ENCODE results near the gene RASGEF1B. TPM values are rescaled to one million over a fixed set of nuclear protein-coding genes. Genes with fewer than 3 reads are reported as not detected.
A peak's percentile ranks its signal among the peaks of the same experiment; 100 is the strongest.

Gene RASGEF1B
- total RNA-seq, 4 donors from 2014 or later, result 5.2 to 18.6 (median 6.2) TPM

- no peaks in the 10 kb centered on the region for H3K36me3 ChIP-seq
- TF ChIP-seq POLR2AphosphoS5 (IDR thresholded peaks at IDR 0.05) (peak; percentile 60 to 67), EP300 (IDR thresholded peaks at IDR 0.05) (no peak)
- DNase-seq (ENCODE audit: extremely low spot score), result peak; percentile 95
- no peak overlapping the region for H3K4me3 ChIP-seq
- H3K9me3 ChIP-seq, result no peaks in the 10 kb centered on the region
- H3K27me3 ChIP-seq, result no peaks in the 10 kb centered on the region
- intact Hi-C loops (cut with DNase I), result no loop called here
- peaks cover 0 to 8% (median 2%) of the 10 kb centered on the region in 4 donors for H3K4me1 ChIP-seq
- 46% methylated on average over 8 of the region's 8 CpGs for whole genome bisulfite sequencing
- peak overlapping the region; percentile 31 to 64 (median 50) for H3K27ac ChIP-seq (replicated peaks in 1 of 4)
These were observed 33.4 kb upstream of the RASGEF1B start for GRCh38 chr4:81505004-81505598.

- Histone ChIP-seq H3K27me3 (no peaks in the 10 kb centered on the region), H3K36me3 (no peaks in the 10 kb centered on the region), H3K9me3 (no peaks in the 10 kb centered on the region), H3K27ac (replicated peaks in 1 of 4) (peak overlapping the region; percentile 31 to 64 (median 50)), H3K4me1 (peaks cover 0 to 8% (median 2%) of the 10 kb centered on the region in 4 donors), H3K4me3 (no peak overlapping the region)
- TF ChIP-seq POLR2AphosphoS5 (IDR thresholded peaks at IDR 0.05) (no peak), EP300 (IDR thresholded peaks at IDR 0.05) (no peak), POLR2A (IDR thresholded peaks at IDR 0.05; ENCODE audit: low read depth) (no peak), CTCF (IDR thresholded peaks at IDR 0.05) (no peak)
- peak; percentile 34 for DNase-seq (ENCODE audit: extremely low spot score)
- WGBS, result 90% methylated on average over 6 of the region's 6 CpGs
- intact Hi-C loops (cut with DNase I), result no loop called here
These were observed 32.7 kb upstream of the RASGEF1B start for GRCh38 chr4:81504112-81505003.

GRCh38 chr4:81503586-81503985, 31.9 kb upstream of the RASGEF1B start:
- intact Hi-C loops (cut with DNase I), result no loop called here
- DNase-seq (ENCODE audit: extremely low spot score), result no peak
- no peaks in the 10 kb centered on the region for H3K36me3 ChIP-seq
- H3K27ac ChIP-seq (replicated peaks in 1 of 4), result no peak overlapping the region
- TF ChIP-seq POLR2A (IDR thresholded peaks at IDR 0.05; ENCODE audit: low read depth), result no peak
- no peak for TF ChIP-seq CTCF (IDR thresholded peaks at IDR 0.05)
- no peak for TF ChIP-seq POLR2AphosphoS5 (IDR thresholded peaks at IDR 0.05)
- no peak for TF ChIP-seq EP300 (IDR thresholded peaks at IDR 0.05)
- H3K27me3 ChIP-seq, result no peaks in the 10 kb centered on the region
- H3K4me1 ChIP-seq, result peaks cover 0 to 8% (median 2%) of the 10 kb centered on the region in 4 donors
- 80% methylated on average over 4 of the region's 4 CpGs for WGBS
- H3K4me3 ChIP-seq, result no peak overlapping the region
- H3K9me3 ChIP-seq, result no peaks in the 10 kb centered on the region

- H3K27ac ChIP-seq (replicated peaks in 1 of 4), result no peak overlapping the region
- H3K9me3 ChIP-seq, result no peaks in the 10 kb centered on the region
- H3K4me3 ChIP-seq, result no peak overlapping the region
- no peaks in the 10 kb centered on the region for H3K27me3 ChIP-seq
- no peaks in the 10 kb centered on the region for H3K36me3 ChIP-seq
- peaks cover 0 to 8% (median 0%) of the 10 kb centered on the region in 4 donors for H3K4me1 ChIP-seq
- DNase-seq (ENCODE audit: extremely low spot score), result no peak
- WGBS, result 75% methylated on average over 4 of the region's 4 CpGs
- TF ChIP-seq POLR2A (IDR thresholded peaks at IDR 0.05; ENCODE audit: low read depth) (no peak), POLR2AphosphoS5 (IDR thresholded peaks at IDR 0.05) (no peak), CTCF (IDR thresholded peaks at IDR 0.05) (no peak), EP300 (IDR thresholded peaks at IDR 0.05) (no peak)
- intact Hi-C loops (cut with DNase I), result no loop called here
These were observed 30.9 kb upstream of the RASGEF1B start for GRCh38 chr4:81502564-81502963.

- Histone ChIP-seq H3K4me3 (no peak overlapping the region), H3K27ac (replicated peaks in 1 of 4) (no peak overlapping the region), H3K4me1 (peaks cover 0 to 3% (median 0%) of the 10 kb centered on the region in 4 donors), H3K27me3 (no peaks in the 10 kb centered on the region), H3K36me3 (no peaks in the 10 kb centered on the region), H3K9me3 (no peaks in the 10 kb centered on the region)
- no peak for TF ChIP-seq POLR2A (IDR thresholded peaks at IDR 0.05; ENCODE audit: low read depth)
- no peak for TF ChIP-seq EP300 (IDR thresholded peaks at IDR 0.05)
- TF ChIP-seq CTCF (IDR thresholded peaks at IDR 0.05), result no peak
- TF ChIP-seq POLR2AphosphoS5 (IDR thresholded peaks at IDR 0.05), result no peak
- intact Hi-C loops (cut with DNase I), result no loop called here
- no peak for DNase-seq (ENCODE audit: extremely low spot score)
- WGBS, result 77% methylated on average over 3 of the region's 3 CpGs
These were observed 28.1 kb upstream of the RASGEF1B start for GRCh38 chr4:81499840-81500239.

Data from esophagus muscularis mucosa (tissue), 4 donors.